ENCODE results near the gene RNF144B.

RNF144B gene

GRCh38 chr6:18368277-18369105 lies 18.7 kb upstream of the RNF144B start:
- Histone ChIP-seq H4K20me1 (ENCODE audit: insufficient read depth, low read length, poor library complexity, severe bottlenecking) (no peaks in the 10 kb centered on the region), H3F3A (ENCODE audit: low read depth) (no peaks in the 10 kb centered on the region), H3K9ac (ENCODE audit: low read depth, low read length, poor library complexity, severe bottlenecking) (no peak overlapping the region), H3K4me3 (ENCODE audit: low read length, poor library complexity, severe bottlenecking) (no peak overlapping the region), H3K4me2 (ENCODE audit: low read depth, low read length, poor library complexity, severe bottlenecking) (no peak overlapping the region), H3K27me3 (ENCODE audit: insufficient read depth, low read length, poor library complexity, severe bottlenecking) (no peaks in the 10 kb centered on the region), H3K9me2 (replicated peaks; ENCODE audit: low read depth, low read length) (no peaks in the 10 kb centered on the region), H3K4me1 (ENCODE audit: insufficient read depth, low read length, poor library complexity, severe bottlenecking) (no peaks in the 10 kb centered on the region), H3K79me2 (ENCODE audit: insufficient read depth, low read length) (no peaks in the 10 kb centered on the region), H2AFZ (ENCODE audit: low read length) (no peak overlapping the region), H3K9me3 (ENCODE audit: insufficient read depth, low read depth, low read length) (no peaks in the 10 kb centered on the region), H3K36me3 (ENCODE audit: insufficient read depth, low read length) (no peaks in the 10 kb centered on the region)
- TF ChIP-seq EZH2phosphoT487 (IDR thresholded peaks at IDR 0.05; ENCODE audit: borderline replicate concordance) (no peak), CTCF (conservative IDR thresholded peaks at IDR 0.05; ENCODE audit: low read length) (no peak)

- Histone ChIP-seq H3F3A (ENCODE audit: low read depth) (no peaks in the 10 kb centered on the region), H2AFZ (ENCODE audit: low read length) (no peak overlapping the region), H3K9ac (ENCODE audit: low read depth, low read length, poor library complexity, severe bottlenecking) (no peak overlapping the region), H3K36me3 (ENCODE audit: insufficient read depth, low read length) (no peaks in the 10 kb centered on the region), H3K4me1 (ENCODE audit: insufficient read depth, low read length, poor library complexity, severe bottlenecking) (no peaks in the 10 kb centered on the region), H3K9me3 (ENCODE audit: insufficient read depth, low read depth, low read length) (no peaks in the 10 kb centered on the region), H3K4me2 (ENCODE audit: low read depth, low read length, poor library complexity, severe bottlenecking) (no peak overlapping the region), H3K27me3 (ENCODE audit: insufficient read depth, low read length, poor library complexity, severe bottlenecking) (no peaks in the 10 kb centered on the region), H4K20me1 (ENCODE audit: insufficient read depth, low read length, poor library complexity, severe bottlenecking) (no peaks in the 10 kb centered on the region), H3K4me3 (ENCODE audit: low read length, poor library complexity, severe bottlenecking) (no peak overlapping the region), H3K9me2 (replicated peaks; ENCODE audit: low read depth, low read length) (no peaks in the 10 kb centered on the region), H3K79me2 (ENCODE audit: insufficient read depth, low read length) (no peaks in the 10 kb centered on the region)
- TF ChIP-seq EZH2phosphoT487 (IDR thresholded peaks at IDR 0.05; ENCODE audit: borderline replicate concordance) (no peak), CTCF (conservative IDR thresholded peaks at IDR 0.05; ENCODE audit: low read length) (no peak)
These were observed 16.1 kb upstream of the RNF144B start for GRCh38 chr6:18371010-18371409.

GRCh38 chr6:18371656-18372055 lies 15.5 kb upstream of the RNF144B start:
- no peaks in the 10 kb centered on the region for H3K36me3 ChIP-seq (ENCODE audit: insufficient read depth, low read length)
- H3K4me1 ChIP-seq (ENCODE audit: insufficient read depth, low read length, poor library complexity, severe bottlenecking), result no peaks in the 10 kb centered on the region
- H3K4me2 ChIP-seq (ENCODE audit: low read depth, low read length, poor library complexity, severe bottlenecking), result no peak overlapping the region
- no peaks in the 10 kb centered on the region for H3K9me3 ChIP-seq (ENCODE audit: insufficient read depth, low read depth, low read length)
- H4K20me1 ChIP-seq (ENCODE audit: insufficient read depth, low read length, poor library complexity, severe bottlenecking), result no peaks in the 10 kb centered on the region
- H3F3A ChIP-seq (ENCODE audit: low read depth), result no peaks in the 10 kb centered on the region
- TF ChIP-seq CTCF (conservative IDR thresholded peaks at IDR 0.05; ENCODE audit: low read length), result no peak
- no peak for TF ChIP-seq EZH2phosphoT487 (IDR thresholded peaks at IDR 0.05; ENCODE audit: borderline replicate concordance)
- H3K9me2 ChIP-seq (replicated peaks; ENCODE audit: low read depth, low read length), result no peaks in the 10 kb centered on the region
- no peaks in the 10 kb centered on the region for H3K79me2 ChIP-seq (ENCODE audit: insufficient read depth, low read length)
- no peaks in the 10 kb centered on the region for H3K27me3 ChIP-seq (ENCODE audit: insufficient read depth, low read length, poor library complexity, severe bottlenecking)
- no peak overlapping the region for H3K4me3 ChIP-seq (ENCODE audit: low read length, poor library complexity, severe bottlenecking)
- H2AFZ ChIP-seq (ENCODE audit: low read length), result no peak overlapping the region
- H3K9ac ChIP-seq (ENCODE audit: low read depth, low read length, poor library complexity, severe bottlenecking), result no peak overlapping the region

Data from Loucy (cell line).